ENCODE results near the gene CLPTM1L. TPM values are rescaled to one million over a fixed set of nuclear protein-coding genes. Genes with fewer than 3 reads are reported as not detected.

Gene CLPTM1L
- total RNA-seq, 4 donors from 2014 or later, result 149 to 215 (median 179) TPM

DNA sequence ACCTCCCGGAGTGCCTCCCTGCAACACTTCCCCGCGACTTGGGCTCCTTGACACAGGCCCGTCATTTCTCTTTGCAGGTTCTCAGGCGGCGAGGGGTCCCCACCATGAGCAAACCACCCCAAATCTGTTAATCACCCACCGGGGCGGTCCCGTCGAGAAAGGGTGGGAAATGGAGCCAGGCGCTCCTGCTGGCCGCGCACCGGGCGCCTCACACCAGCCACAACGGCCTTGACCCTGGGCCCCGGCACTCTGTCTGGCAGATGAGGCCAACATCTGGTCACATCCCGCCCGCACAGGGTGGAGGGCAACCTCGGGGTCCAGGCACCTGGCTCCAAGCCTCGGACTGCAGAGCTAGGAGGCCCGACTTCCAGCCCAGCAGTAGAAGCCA lies 49.3 kb downstream of the CLPTM1L start:
- no peaks in the 10 kb centered on the region for H3K36me3 ChIP-seq
- no peak overlapping the region for H3K27ac ChIP-seq
- no peak for TF ChIP-seq POLR2A (IDR thresholded peaks at IDR 0.05)
- TF ChIP-seq, protein P1, sequence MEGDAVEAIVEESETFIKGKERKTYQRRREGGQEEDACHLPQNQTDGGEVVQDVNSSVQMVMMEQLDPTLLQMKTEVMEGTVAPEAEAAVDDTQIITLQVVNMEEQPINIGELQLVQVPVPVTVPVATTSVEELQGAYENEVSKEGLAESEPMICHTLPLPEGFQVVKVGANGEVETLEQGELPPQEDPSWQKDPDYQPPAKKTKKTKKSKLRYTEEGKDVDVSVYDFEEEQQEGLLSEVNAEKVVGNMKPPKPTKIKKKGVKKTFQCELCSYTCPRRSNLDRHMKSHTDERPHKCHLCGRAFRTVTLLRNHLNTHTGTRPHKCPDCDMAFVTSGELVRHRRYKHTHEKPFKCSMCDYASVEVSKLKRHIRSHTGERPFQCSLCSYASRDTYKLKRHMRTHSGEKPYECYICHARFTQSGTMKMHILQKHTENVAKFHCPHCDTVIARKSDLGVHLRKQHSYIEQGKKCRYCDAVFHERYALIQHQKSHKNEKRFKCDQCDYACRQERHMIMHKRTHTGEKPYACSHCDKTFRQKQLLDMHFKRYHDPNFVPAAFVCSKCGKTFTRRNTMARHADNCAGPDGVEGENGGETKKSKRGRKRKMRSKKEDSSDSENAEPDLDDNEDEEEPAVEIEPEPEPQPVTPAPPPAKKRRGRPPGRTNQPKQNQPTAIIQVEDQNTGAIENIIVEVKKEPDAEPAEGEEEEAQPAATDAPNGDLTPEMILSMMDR (IDR thresholded peaks at IDR 0.05), result no peak
- no peaks in the 10 kb centered on the region for H3K27me3 ChIP-seq
- DNase-seq, result no peak
- no peaks in the 10 kb centered on the region for H3K9me3 ChIP-seq
- WGBS, 2 donors, result 20% methylated on average over 2 of the region's 22 CpGs; no CpG with 5 or more reads in 1 of the 2 donors
- H3K4me1 ChIP-seq, result peaks cover 0 to 8% of the 10 kb centered on the region in 2 donors
- intact Hi-C loops (cut with DNase I), result no loop called here
- H3K4me3 ChIP-seq (replicated peaks in 1 of 3), result no peak overlapping the region

DNA sequence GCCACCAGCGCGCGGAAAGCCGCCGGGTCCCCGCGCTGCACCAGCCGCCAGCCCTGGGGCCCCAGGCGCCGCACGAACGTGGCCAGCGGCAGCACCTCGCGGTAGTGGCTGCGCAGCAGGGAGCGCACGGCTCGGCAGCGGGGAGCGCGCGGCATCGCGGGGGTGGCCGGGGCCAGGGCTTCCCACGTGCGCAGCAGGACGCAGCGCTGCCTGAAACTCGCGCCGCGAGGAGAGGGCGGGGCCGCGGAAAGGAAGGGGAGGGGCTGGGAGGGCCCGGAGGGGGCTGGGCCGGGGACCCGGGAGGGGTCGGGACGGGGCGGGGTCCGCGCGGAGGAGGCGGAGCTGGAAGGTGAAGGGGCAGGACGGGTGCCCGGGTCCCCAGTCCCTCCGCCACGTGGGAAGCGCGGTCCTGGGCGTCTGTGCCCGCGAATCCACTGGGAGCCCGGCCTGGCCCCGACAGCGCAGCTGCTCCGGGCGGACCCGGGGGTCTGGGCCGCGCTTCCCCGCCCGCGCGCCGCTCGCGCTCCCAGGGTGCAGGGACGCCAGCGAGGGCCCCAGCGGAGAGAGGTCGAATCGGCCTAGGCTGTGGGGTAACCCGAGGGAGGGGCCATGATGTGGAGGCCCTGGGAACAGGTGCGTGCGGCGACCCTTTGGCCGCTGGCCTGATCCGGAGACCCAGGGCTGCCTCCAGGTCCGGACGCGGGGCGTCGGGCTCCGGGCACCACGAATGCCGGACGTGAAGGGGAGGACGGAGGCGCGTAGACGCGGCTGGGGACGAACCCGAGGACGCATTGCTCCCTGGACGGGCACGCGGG lies 49.9 kb downstream of the CLPTM1L start, which contains the start of gene TERT:
TERT (minus strand) TSS at position 234 of the 815 bp plus-strand sequence; CDS start at position 155, 79 bp downstream.
- Histone ChIP-seq H3K27me3 (no peaks in the 10 kb centered on the region), H3K4me1 (peaks cover 0 to 8% of the 10 kb centered on the region in 2 donors), H3K36me3 (no peaks in the 10 kb centered on the region), H3K4me3 (replicated peaks in 1 of 3) (no peak within 1 kb of the TSS), H3K27ac (no peak within 1 kb of the TSS), H3K9me3 (no peaks in the 10 kb centered on the region)
- no peak for TF ChIP-seq POLR2A (IDR thresholded peaks at IDR 0.05)
- TF ChIP-seq, protein P1 (IDR thresholded peaks at IDR 0.05), result no peak
- intact Hi-C loops (cut with DNase I), result no loop called here
- no peak for DNase-seq
- WGBS, 2 donors, result 1 to 5% methylated on average over 13 to 40 of the region's 102 CpGs

DNA sequence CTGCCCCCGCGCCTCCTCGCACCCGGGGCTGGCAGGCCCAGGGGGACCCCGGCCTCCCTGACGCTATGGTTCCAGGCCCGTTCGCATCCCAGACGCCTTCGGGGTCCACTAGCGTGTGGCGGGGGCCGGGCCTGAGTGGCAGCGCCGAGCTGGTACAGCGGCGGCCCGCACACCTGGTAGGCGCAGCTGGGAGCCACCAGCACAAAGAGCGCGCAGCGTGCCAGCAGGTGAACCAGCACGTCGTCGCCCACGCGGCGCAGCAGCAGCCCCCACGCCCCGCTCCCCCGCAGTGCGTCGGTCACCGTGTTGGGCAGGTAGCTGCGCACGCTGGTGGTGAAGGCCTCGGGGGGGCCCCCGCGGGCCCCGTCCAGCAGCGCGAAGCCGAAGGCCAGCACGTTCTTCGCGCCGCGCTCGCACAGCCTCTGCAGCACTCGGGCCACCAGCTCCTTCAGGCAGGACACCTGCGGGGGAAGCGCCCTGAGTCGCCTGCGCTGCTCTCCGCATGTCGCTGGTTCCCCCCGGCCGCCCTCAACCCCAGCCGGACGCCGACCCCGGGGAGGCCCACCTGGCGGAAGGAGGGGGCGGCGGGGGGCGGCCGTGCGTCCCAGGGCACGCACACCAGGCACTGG lies 50.6 kb downstream of the CLPTM1L start:
- Histone ChIP-seq H3K9me3 (no peaks in the 10 kb centered on the region), H3K27me3 (no peaks in the 10 kb centered on the region), H3K27ac (no peak overlapping the region), H3K4me3 (replicated peaks in 1 of 3) (no peak overlapping the region), H3K36me3 (no peaks in the 10 kb centered on the region), H3K4me1 (peaks cover 0 to 8% of the 10 kb centered on the region in 2 donors)
- DNase-seq, result no peak
- WGBS, 2 donors, result 18 to 58% methylated on average over 8 to 10 of the region's 69 CpGs
- intact Hi-C loops (cut with DNase I), result no loop called here
- TF ChIP-seq, protein P1 (IDR thresholded peaks at IDR 0.05), result no peak
- TF ChIP-seq POLR2A (IDR thresholded peaks at IDR 0.05), result no peak

DNA sequence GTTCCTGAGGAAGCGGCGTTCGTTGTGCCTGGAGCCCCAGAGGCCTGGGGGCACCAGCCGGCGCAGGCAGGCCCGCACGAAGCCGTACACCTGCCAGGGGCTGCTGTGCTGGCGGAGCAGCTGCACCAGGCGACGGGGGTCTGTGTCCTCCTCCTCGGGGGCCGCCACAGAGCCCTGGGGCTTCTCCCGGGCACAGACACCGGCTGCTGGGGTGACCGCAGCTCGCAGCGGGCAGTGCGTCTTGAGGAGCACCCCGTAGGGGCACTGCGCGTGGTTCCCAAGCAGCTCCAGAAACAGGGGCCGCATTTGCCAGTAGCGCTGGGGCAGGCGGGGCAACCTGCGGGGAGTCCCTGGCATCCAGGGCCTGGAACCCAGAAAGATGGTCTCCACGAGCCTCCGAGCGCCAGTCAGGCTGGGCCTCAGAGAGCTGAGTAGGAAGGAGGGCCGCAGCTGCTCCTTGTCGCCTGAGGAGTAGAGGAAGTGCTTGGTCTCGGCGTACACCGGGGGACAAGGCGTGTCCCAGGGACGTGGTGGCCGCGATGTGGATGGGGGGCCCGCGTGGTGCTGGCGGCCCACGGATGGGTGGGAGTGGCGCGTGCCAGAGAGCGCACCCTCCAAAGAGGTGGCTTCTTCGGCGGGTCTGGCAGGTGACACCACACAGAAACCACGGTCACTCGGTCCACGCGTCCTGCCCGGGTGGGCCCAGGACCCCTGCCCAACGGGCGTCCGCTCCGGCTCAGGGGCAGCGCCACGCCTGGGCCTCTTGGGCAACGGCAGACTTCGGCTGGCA lies 51.3 kb downstream of the CLPTM1L start:
- no peak for DNase-seq
- Histone ChIP-seq H3K4me1 (peaks cover 0 to 8% of the 10 kb centered on the region in 2 donors), H3K4me3 (replicated peaks in 1 of 3) (no peak overlapping the region), H3K27ac (no peak overlapping the region), H3K27me3 (no peaks in the 10 kb centered on the region), H3K36me3 (no peaks in the 10 kb centered on the region), H3K9me3 (no peaks in the 10 kb centered on the region)
- 93 to 94% methylated on average over 34 to 57 of the region's 60 CpGs for WGBS, 2 donors
- no peak for TF ChIP-seq POLR2A (IDR thresholded peaks at IDR 0.05)
- TF ChIP-seq, protein P1 (IDR thresholded peaks at IDR 0.05), result no peak
- intact Hi-C loops (cut with DNase I), result no loop called here
